Right hindlimb (tissue), 1 donor: Measurements from ENCODE around the gene TBC1D5.

ENCODE experiments used
- DNase-seq: peaks from one replicate; pipeline ENCODE4 v3.0.0-alpha.2; 2018

TBC1D5 gene

GRCh38 chr3:17336291-17336690 lies 406.1 kb downstream of the TBC1D5 start:
- DNase-seq, result no peak

GRCh38 chr3:17333893-17334292 lies 408.5 kb downstream of the TBC1D5 start:
- no peak for DNase-seq

- no peak for DNase-seq
These were observed 409.0 kb downstream of the TBC1D5 start for GRCh38 chr3:17333446-17333845.

- DNase-seq, result no peak
These were observed 411.8 kb downstream of the TBC1D5 start for GRCh38 chr3:17330660-17331059.

- no peak for DNase-seq
These were observed 412.5 kb downstream of the TBC1D5 start for GRCh38 chr3:17329927-17330326.

- DNase-seq, result no peak
These were observed 420.2 kb downstream of the TBC1D5 start for GRCh38 chr3:17322106-17322793.

GRCh38 chr3:17320266-17320665 lies 422.2 kb downstream of the TBC1D5 start:
- DNase-seq, result no peak

- no peak for DNase-seq
These were observed 426.5 kb downstream of the TBC1D5 start for GRCh38 chr3:17315897-17316296.

- DNase-seq, result no peak
These were observed 428.3 kb downstream of the TBC1D5 start for GRCh38 chr3:17314171-17314570.

GRCh38 chr3:17313746-17314145 lies 428.7 kb downstream of the TBC1D5 start:
- DNase-seq, result no peak

- DNase-seq, result no peak
These were observed 431.4 kb downstream of the TBC1D5 start for GRCh38 chr3:17310983-17311382.

GRCh38 chr3:17307887-17308286 lies 434.5 kb downstream of the TBC1D5 start:
- DNase-seq, result no peak

GRCh38 chr3:17307482-17307881 lies 434.9 kb downstream of the TBC1D5 start:
- no peak for DNase-seq

GRCh38 chr3:17304969-17305368 lies 437.5 kb downstream of the TBC1D5 start:
- DNase-seq, result no peak

- no peak for DNase-seq
These were observed 439.7 kb downstream of the TBC1D5 start for GRCh38 chr3:17302774-17303173.

GRCh38 chr3:17302170-17302569 lies 440.3 kb downstream of the TBC1D5 start:
- DNase-seq, result no peak

- no peak for DNase-seq
These were observed 441.2 kb downstream of the TBC1D5 start for GRCh38 chr3:17301271-17301670.

GRCh38 chr3:17300441-17300840 lies 442.0 kb downstream of the TBC1D5 start:
- DNase-seq, result no peak

GRCh38 chr3:17298038-17298437 lies 444.4 kb downstream of the TBC1D5 start:
- DNase-seq, result no peak

- DNase-seq, result no peak
These were observed 449.9 kb downstream of the TBC1D5 start for GRCh38 chr3:17292556-17292955.

GRCh38 chr3:17290894-17291293 lies 451.5 kb downstream of the TBC1D5 start:
- DNase-seq, result no peak

GRCh38 chr3:17288839-17289399 lies 453.5 kb downstream of the TBC1D5 start:
- no peak for DNase-seq

GRCh38 chr3:17287006-17287689 lies 455.3 kb downstream of the TBC1D5 start:
- DNase-seq, result no peak

GRCh38 chr3:17278006-17278405 lies 464.4 kb downstream of the TBC1D5 start:
- DNase-seq, result no peak
